Upper lobe of left lung (tissue), 6 donors: ENCODE measurements around the gene ADSL. TPM values are rescaled to one million over a fixed set of nuclear protein-coding genes. Genes with fewer than 3 reads are reported as not detected.
A peak's percentile ranks its signal among the peaks of the same experiment; 100 is the strongest.

Experiments used
- ATAC-seq, 2 donors: fragments of 200-7000 bp; cut with Tn5 transposase; one replicate each; pipeline ENCODE4 v1.9.1; 2022; ENCODE audit warnings: mild to moderate bottlenecking in 2 of 2, moderate library complexity in 2 of 2; ENCODE audit not compliant: low FRiP score in 2 of 2
- DNase-seq, 2 donors: peaks; one replicate each; pipeline ENCODE4 v3.0.0-alpha.2; 2019 to 2020
- H3K27ac ChIP-seq, 4 donors: fragments of 200-600 bp; sonication (generic); one replicate each; pipeline ENCODE4 v1.5.1; 2016 to 2019
- H3K27me3 ChIP-seq, 4 donors: fragments of 200-600 bp; sonication (generic); one replicate each; pipeline ENCODE4 v1.5.1; 2017 to 2019
- H3K36me3 ChIP-seq, 4 donors: fragments of 200-600 bp; sonication (generic); one replicate each; pipeline ENCODE4 v1.5.1; 2016 to 2019
- H3K4me1 ChIP-seq, 4 donors: fragments of 200-600 bp; sonication (generic); one replicate each; pipeline ENCODE4 v1.5.1; 2018 to 2019
- H3K4me3 ChIP-seq, 4 donors: fragments of 200-600 bp; sonication (generic); one replicate each; pipeline ENCODE4 v1.5.1; 2017 to 2019; ENCODE audit warnings: mild to moderate bottlenecking in 2 of 4, moderate library complexity in 1 of 4
- H3K9me3 ChIP-seq, 4 donors: fragments of 200-600 bp; sonication (generic); one replicate each; pipeline ENCODE4 v1.5.1; 2018 to 2019
- CTCF ChIP-seq, 6 experiments: fragments of 450-650 bp in 4 of 6; fragments of 200-600 bp in 2 of 6; sonication (generic) in 2 of 6; IDR thresholded peaks; one replicate each; pipeline ENCODE4 v1.5.1; 2016 to 2019; ENCODE audit warnings: antibody characterized with exemption in 6 of 6
- EP300 ChIP-seq, 4 donors: sonication (generic); formaldehyde crosslinking; IDR thresholded peaks; one replicate each; pipeline ENCODE4 v1.5.1; 2017; ENCODE audit warnings: antibody characterized with exemption in 4 of 4, control low read depth in 2 of 4
- POLR2A ChIP-seq, 4 donors: fragments of 450-650 bp; IDR thresholded peaks; one replicate each; pipeline ENCODE4 v1.5.1; 2016 to 2017; ENCODE audit warnings: antibody characterized with exemption in 4 of 4, mild to moderate bottlenecking in 2 of 4
- POLR2AphosphoS5 ChIP-seq, 2 donors: sonication (generic); formaldehyde crosslinking; IDR thresholded peaks; one replicate each; pipeline ENCODE4 v1.5.1; 2017; ENCODE audit warnings: antibody characterized with exemption in 2 of 2
- WGBS, 2 donors: methylation state at CpG; one replicate each; pipeline ENCODE4 v1.1.5; 2017 to 2018; 5-methylcytosine and 5-hydroxymethylcytosine counted together
- total RNA-seq, 6 donors: library from RNA; depleted of rRNA in 4 of 6; stranded (reverse); fragments of >200 nt in 4 of 6; gene quantifications; one replicate each; pipeline versions ENCODE4 v1.1.0 to v1.2.1, GENCODE V29; 2016 to 2021
- donor health status: DM: no; HTN: no; CAD: no; lungs with moderate emphysema.
- donor health status: DM: no; HTN: yes; CAD: no; lungs with severe emphysema.

Gene ADSL
- total RNA-seq, 6 donors from 2014 or later = 17.5 to 80.3 (median 37.9) TPM

- Histone ChIP-seq H3K27ac (no peak overlapping the region), H3K36me3 (peaks cover 27 to 94% (median 81%) of the 10 kb centered on the region in 4 donors), H3K27me3 (no peaks in the 10 kb centered on the region), H3K4me3 (no peak overlapping the region), H3K9me3 (no peaks in the 10 kb centered on the region), H3K4me1 (no peaks in the 10 kb centered on the region)
- DNase-seq (no peak), ATAC-seq (no peak)
- 93 to 97% methylated on average over 2 of the region's 2 CpGs for WGBS, 2 donors
- TF ChIP-seq POLR2AphosphoS5 (IDR thresholded peaks at IDR 0.05) (no peak), POLR2A (IDR thresholded peaks at IDR 0.05) (no peak), EP300 (IDR thresholded peaks at IDR 0.05) (no peak), CTCF (IDR thresholded peaks at IDR 0.05) (no peak)
Measured at GRCh38 chr22:40312050-40312449, 34.2 kb upstream of the ADSL start.

GRCh38 chr22:40313007-40313406 lies 33.3 kb upstream of the ADSL start:
- WGBS, 2 donors = 54 to 62% methylated on average over 2 of the region's 2 CpGs
- peak overlapping the region in 1 of 4 donors; percentile 1 for H3K27ac ChIP-seq
- H3K9me3 ChIP-seq = no peaks in the 10 kb centered on the region
- ATAC-seq (peak; percentile 40 to 53), DNase-seq (no peak)
- H3K4me3 ChIP-seq = no peak overlapping the region
- no peaks in the 10 kb centered on the region for H3K4me1 ChIP-seq
- TF ChIP-seq POLR2A (IDR thresholded peaks at IDR 0.05) = no peak
- TF ChIP-seq EP300 (IDR thresholded peaks at IDR 0.05) = no peak
- no peak for TF ChIP-seq CTCF (IDR thresholded peaks at IDR 0.05)
- TF ChIP-seq POLR2AphosphoS5 (IDR thresholded peaks at IDR 0.05) = no peak
- no peaks in the 10 kb centered on the region for H3K27me3 ChIP-seq
- peaks cover 35 to 97% (median 81%) of the 10 kb centered on the region in 4 donors for H3K36me3 ChIP-seq

- Histone ChIP-seq H3K9me3 (no peaks in the 10 kb centered on the region), H3K27ac (no peak overlapping the region), H3K27me3 (no peaks in the 10 kb centered on the region), H3K4me1 (no peaks in the 10 kb centered on the region), H3K4me3 (no peak overlapping the region), H3K36me3 (peaks cover 35 to 97% (median 72%) of the 10 kb centered on the region in 4 donors)
- no peak for ATAC-seq
- TF ChIP-seq CTCF (IDR thresholded peaks at IDR 0.05) (no peak), POLR2AphosphoS5 (IDR thresholded peaks at IDR 0.05) (no peak), EP300 (IDR thresholded peaks at IDR 0.05) (no peak), POLR2A (IDR thresholded peaks at IDR 0.05) (no peak)
- no peak for DNase-seq
Measured at GRCh38 chr22:40314041-40314440, 32.3 kb upstream of the ADSL start.

- Histone ChIP-seq H3K4me1 (peaks cover 0 to 3% (median 0%) of the 10 kb centered on the region in 4 donors), H3K36me3 (peaks cover 30 to 94% (median 54%) of the 10 kb centered on the region in 4 donors), H3K4me3 (no peak overlapping the region), H3K27me3 (no peaks in the 10 kb centered on the region), H3K27ac (no peak overlapping the region), H3K9me3 (no peaks in the 10 kb centered on the region)
- no peak for DNase-seq
- TF ChIP-seq POLR2AphosphoS5 (IDR thresholded peaks at IDR 0.05) (no peak), POLR2A (IDR thresholded peaks at IDR 0.05) (no peak), EP300 (IDR thresholded peaks at IDR 0.05) (no peak), CTCF (IDR thresholded peaks at IDR 0.05) (no peak)
- no peak for ATAC-seq
Measured at GRCh38 chr22:40320687-40321086, 25.6 kb upstream of the ADSL start.

- 63 to 73% methylated on average over 5 of the region's 5 CpGs for WGBS, 2 donors
- Histone ChIP-seq H3K27me3 (no peaks in the 10 kb centered on the region), H3K9me3 (no peaks in the 10 kb centered on the region), H3K4me3 (no peak overlapping the region), H3K4me1 (peaks cover 0 to 6% (median 2%) of the 10 kb centered on the region in 4 donors), H3K36me3 (peaks cover 25 to 83% (median 42%) of the 10 kb centered on the region in 4 donors), H3K27ac (no peak overlapping the region)
- no peak for DNase-seq
- TF ChIP-seq EP300 (IDR thresholded peaks at IDR 0.05) (no peak), POLR2A (IDR thresholded peaks at IDR 0.05) (no peak), CTCF (IDR thresholded peaks at IDR 0.05) (no peak), POLR2AphosphoS5 (IDR thresholded peaks at IDR 0.05) (no peak)
- ATAC-seq = no peak
Measured at GRCh38 chr22:40322021-40322420, 24.3 kb upstream of the ADSL start.
